Nephron progenitor cell (in vitro differentiated cells): ENCODE measurements around the gene MGAT4B.
A peak's percentile ranks its signal among the peaks of the same experiment; 100 is the strongest.

Experiments
- DNase-seq: peaks from one replicate; pipeline ENCODE4 v3.0.0; 2021
- H3K27ac Mint-ChIP-seq: 2 replicates; pipeline ENCODE4 v1.8.0; 2021; ENCODE audit warnings: mild to moderate bottlenecking, moderate library complexity, mixed read lengths
- H3K27me3 Mint-ChIP-seq: 2 replicates; pipeline ENCODE4 v1.8.0; 2021; ENCODE audit warnings: mild to moderate bottlenecking, low read depth, mixed read lengths; ENCODE audit not compliant: poor library complexity
- H3K36me3 Mint-ChIP-seq: 2 replicates; pipeline ENCODE4 v1.8.0; 2021; ENCODE audit warnings: low read depth, mixed read lengths
- H3K4me1 Mint-ChIP-seq: 2 replicates; pipeline ENCODE4 v1.8.0; 2021; ENCODE audit warnings: mixed read lengths
- H3K4me3 Mint-ChIP-seq: 2 replicates; pipeline ENCODE4 v1.8.0; 2021; ENCODE audit warnings: mild to moderate bottlenecking, moderate library complexity, mixed read lengths
- H3K9me3 Mint-ChIP-seq: 2 replicates; pipeline ENCODE4 v1.8.0; 2021; ENCODE audit warnings: mild to moderate bottlenecking, moderate library complexity, mixed read lengths
- TF ChIP-seq, protein P1 (sequence below): fragments of 200-600 bp; sonication (generic); IDR thresholded peaks from 2 replicates; pipeline ENCODE4 v1.5.0; 2021; ENCODE audit warnings: antibody characterized with exemption

Gene MGAT4B

DNA sequence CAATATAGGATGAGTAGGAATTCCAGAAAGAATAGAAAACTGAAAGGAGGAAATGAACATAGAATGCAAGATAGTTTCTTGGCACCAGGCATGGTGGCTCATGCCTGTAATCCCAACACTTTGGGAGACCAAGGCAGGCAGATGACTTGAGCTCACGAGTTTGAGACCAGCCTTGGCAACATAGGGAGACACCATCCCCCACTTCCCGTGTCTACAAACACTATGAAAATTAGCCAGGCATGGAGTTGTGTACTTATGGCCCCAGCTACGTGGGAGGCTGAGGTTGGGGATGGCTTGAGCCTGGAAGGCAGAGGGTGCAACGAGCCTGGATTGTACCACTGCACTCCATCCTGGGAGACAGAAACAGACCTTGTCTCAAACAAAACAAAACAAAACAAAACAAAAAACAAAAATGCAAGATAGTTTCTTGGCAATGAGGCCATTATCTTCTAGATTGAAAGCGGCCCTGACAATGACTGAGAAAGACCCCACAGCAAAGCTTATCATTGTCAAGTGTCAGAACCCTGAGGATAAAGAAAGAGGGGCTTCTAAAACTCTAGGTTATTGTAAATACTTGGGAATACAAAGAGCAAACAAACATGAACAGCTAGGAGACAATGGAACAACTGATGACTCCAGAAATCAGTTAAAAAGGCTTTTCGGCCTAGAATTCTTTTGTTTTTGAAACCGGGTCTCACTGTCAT, 23.2 kb upstream of the MGAT4B start:
- Mint-ChIP-seq H3K4me1 (peaks cover 15% of the 10 kb centered on the region), H3K27ac (peak overlapping the region; percentile 33), H3K36me3 (peaks cover 93% of the 10 kb centered on the region), H3K4me3 (no peak overlapping the region), H3K9me3 (peaks cover 25% of the 10 kb centered on the region), H3K27me3 (no peaks in the 10 kb centered on the region)
- no peak for DNase-seq
- TF ChIP-seq, protein P1, sequence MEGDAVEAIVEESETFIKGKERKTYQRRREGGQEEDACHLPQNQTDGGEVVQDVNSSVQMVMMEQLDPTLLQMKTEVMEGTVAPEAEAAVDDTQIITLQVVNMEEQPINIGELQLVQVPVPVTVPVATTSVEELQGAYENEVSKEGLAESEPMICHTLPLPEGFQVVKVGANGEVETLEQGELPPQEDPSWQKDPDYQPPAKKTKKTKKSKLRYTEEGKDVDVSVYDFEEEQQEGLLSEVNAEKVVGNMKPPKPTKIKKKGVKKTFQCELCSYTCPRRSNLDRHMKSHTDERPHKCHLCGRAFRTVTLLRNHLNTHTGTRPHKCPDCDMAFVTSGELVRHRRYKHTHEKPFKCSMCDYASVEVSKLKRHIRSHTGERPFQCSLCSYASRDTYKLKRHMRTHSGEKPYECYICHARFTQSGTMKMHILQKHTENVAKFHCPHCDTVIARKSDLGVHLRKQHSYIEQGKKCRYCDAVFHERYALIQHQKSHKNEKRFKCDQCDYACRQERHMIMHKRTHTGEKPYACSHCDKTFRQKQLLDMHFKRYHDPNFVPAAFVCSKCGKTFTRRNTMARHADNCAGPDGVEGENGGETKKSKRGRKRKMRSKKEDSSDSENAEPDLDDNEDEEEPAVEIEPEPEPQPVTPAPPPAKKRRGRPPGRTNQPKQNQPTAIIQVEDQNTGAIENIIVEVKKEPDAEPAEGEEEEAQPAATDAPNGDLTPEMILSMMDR, result no peak

DNA sequence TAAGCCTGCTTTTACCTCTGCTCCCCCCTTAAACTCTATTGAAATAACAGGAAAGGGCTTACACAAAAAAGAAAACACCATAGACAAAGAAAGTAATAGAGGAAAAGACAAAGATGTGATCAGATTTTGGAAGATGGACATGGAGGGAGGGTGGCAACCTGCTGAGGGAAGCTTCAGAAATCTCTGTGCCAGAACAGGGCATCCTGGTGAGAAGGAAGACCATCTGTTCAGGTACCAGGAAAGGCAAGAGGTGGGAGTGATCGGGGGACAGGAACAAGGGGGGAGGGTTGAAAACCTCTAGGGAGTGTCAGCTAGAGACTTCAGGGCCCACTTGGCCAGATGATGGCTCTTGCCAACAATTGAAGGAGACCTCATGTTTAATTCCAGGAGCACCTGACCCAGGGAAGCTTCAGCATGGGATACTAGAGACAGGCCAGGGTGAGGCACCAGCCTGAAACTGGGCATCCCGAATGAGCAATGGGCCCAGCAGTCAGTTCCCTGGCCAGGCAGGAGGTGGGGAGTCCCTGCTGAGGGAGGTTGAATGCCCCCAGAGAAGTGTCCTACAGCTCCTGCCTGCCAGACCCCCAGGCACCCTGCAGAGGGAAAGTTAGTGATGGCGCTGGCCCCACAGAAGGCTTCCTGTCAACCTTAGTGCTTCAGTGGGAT, 22.2 kb upstream of the MGAT4B start:
- Mint-ChIP-seq H3K36me3 (peaks cover 96% of the 10 kb centered on the region), H3K4me3 (no peak overlapping the region), H3K27ac (peak overlapping the region; percentile 89), H3K27me3 (no peaks in the 10 kb centered on the region), H3K9me3 (peaks cover 24% of the 10 kb centered on the region), H3K4me1 (peaks cover 15% of the 10 kb centered on the region)
- TF ChIP-seq, protein P1, result no peak
- DNase-seq, result no peak

DNA sequence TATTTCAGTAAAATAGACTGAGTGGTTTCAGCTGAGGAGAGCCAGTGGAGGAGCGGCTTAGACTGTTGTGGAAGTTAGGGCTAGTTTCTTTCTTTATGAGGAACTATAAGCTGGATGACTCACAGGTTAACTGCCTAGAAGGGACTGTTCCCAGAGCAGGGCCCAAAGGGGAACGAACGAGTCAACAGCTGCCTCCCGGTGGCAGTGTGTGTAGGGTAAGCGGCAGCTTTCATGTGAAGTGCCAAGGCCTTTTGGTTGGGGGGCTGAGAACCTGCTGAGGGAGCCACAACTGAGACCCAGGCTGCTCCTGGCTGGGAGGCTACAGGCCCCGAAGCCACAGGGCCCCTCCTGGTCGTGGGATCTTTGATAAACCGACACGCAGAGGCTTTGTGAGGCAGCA, 21.0 kb upstream of the MGAT4B start:
- no peak overlapping the region for H3K4me3 Mint-ChIP-seq
- peak overlapping the region; percentile 85 for H3K27ac Mint-ChIP-seq
- TF ChIP-seq, protein P1, result no peak
- DNase-seq, result no peak
- H3K9me3 Mint-ChIP-seq, result peaks cover 16% of the 10 kb centered on the region
- H3K4me1 Mint-ChIP-seq, result peaks cover 20% of the 10 kb centered on the region
- H3K36me3 Mint-ChIP-seq, result peaks cover 84% of the 10 kb centered on the region
- no peaks in the 10 kb centered on the region for H3K27me3 Mint-ChIP-seq

DNA sequence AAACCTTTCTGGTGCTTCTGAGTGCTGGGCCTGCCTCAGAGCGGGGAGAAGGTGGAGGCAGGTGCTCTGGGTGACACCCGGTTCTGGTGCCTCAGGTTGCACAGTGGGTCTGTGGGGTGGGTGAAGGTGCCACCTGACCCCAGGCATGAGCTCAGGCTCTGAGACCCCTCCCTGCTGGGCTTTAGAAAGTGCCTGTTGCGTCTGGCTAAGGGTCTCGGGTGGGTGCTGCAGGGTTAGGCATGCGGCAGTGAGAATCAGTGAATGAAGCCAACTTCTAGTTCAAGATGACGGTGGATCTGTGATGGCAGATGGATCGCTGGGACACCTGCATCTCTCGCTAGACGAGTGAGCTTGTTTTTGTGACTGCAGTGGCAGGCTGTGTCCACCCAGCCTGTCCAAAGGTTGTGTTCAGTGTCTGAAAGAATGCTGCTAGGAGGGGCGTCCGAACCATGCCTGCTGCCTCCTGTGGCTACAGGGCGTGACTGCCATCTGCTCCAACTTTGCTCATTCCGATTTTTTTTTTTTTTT, 19.1 kb upstream of the MGAT4B start:
- DNase-seq, result no peak
- no peaks in the 10 kb centered on the region for H3K27me3 Mint-ChIP-seq
- TF ChIP-seq, protein P1, result no peak
- no peak overlapping the region for H3K4me3 Mint-ChIP-seq
- H3K4me1 Mint-ChIP-seq, result peaks cover 32% of the 10 kb centered on the region
- H3K27ac Mint-ChIP-seq, result no peak overlapping the region
- peaks cover 64% of the 10 kb centered on the region for H3K36me3 Mint-ChIP-seq
- peaks cover 12% of the 10 kb centered on the region for H3K9me3 Mint-ChIP-seq

DNA sequence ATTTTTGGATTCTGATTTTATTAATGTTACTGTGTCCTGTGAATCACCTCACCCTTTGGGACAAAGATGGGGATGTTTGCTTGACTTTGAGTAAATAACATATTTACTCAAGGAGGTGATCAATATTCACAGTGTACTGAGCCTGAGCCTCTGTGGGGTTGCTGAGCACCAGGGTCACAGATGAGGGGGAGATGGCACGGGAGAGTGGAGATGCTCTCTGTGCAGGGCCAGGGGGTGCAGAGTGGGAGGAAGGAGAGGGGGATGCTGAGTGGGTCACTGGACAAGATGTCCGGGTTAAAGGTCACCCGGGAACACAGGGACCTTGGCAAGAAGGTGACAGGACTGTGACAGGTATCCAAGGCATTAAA, 18.1 kb upstream of the MGAT4B start:
- Mint-ChIP-seq H3K4me3 (no peak overlapping the region), H3K27me3 (no peaks in the 10 kb centered on the region), H3K27ac (peak overlapping the region; percentile 44), H3K9me3 (peaks cover 4% of the 10 kb centered on the region), H3K36me3 (peaks cover 54% of the 10 kb centered on the region), H3K4me1 (peaks cover 36% of the 10 kb centered on the region)
- no peak for DNase-seq
- TF ChIP-seq, protein P1, result no peak
